H1 (cell line): ENCODE results near the gene CYB561D2. TPM values are rescaled to one million over a fixed set of nuclear protein-coding genes. Genes with fewer than 3 reads are reported as not detected.

ENCODE experiments used
- EGR1 ChIP-seq: IDR thresholded peaks from 2 replicates; pipeline ENCODE4 v1.6.1; 2011; ENCODE audit warnings: low read depth, low read length, borderline replicate concordance
- NRF1 ChIP-seq: IDR thresholded peaks from 2 replicates; pipeline ENCODE4 v1.6.1; 2011; ENCODE audit warnings: mild to moderate bottlenecking, low read depth, low read length, improper control_type of control experiment
- polyA plus RNA-seq, 7 experiments: library from polyadenylated mRNA; depleted of rRNA in 3 of 7; stranded (reverse) in 5 of 7; unstranded in 2 of 7; fragments of >200 nt in 5 of 7; fragments of 200-250 nt in 2 of 7; gene quantifications; 1 replicate in 5 of 7; 2 replicates in 1 of 7; 4 replicates in 1 of 7; pipeline versions ENCODE4 v1.2.1 to v1.2.3, GENCODE V29; 2011 to 2013; ENCODE audit warnings: missing spikeins in 2 of 7, mixed read lengths in 2 of 7
- total RNA-seq: library from RNA; stranded (reverse); fragmentation: NEBNext Ultra II Directional; extraction: Animal tissue kit (Norgen Biotek cat#: 25700); gene quantifications from 2 replicates; pipeline ENCODE4 v1.2.1, GENCODE V29; 2021
- TF ChIP-seq, protein P1 (sequence below): fragments of 300-600 bp; sonication (generic); IDR thresholded peaks from 2 replicates; pipeline ENCODE4 v1.7.1; 2012; ENCODE audit warnings: low read length, moderate library complexity, mild to moderate bottlenecking, inconsistent platforms; ENCODE audit not compliant: insufficient replicate concordance
- TF ChIP-seq, protein P2 (sequence below): IDR thresholded peaks from 2 replicates; pipeline ENCODE4 v1.6.1; 2011; ENCODE audit warnings: low read length, improper control_type of control experiment

The CYB561D2 gene
- total and polyA plus RNA-seq, 2 of the 8 experiments (the other 6 are each of a cell fraction or from before 2014, with no cell fraction given): 9.8 to 34.0 TPM

DNA sequence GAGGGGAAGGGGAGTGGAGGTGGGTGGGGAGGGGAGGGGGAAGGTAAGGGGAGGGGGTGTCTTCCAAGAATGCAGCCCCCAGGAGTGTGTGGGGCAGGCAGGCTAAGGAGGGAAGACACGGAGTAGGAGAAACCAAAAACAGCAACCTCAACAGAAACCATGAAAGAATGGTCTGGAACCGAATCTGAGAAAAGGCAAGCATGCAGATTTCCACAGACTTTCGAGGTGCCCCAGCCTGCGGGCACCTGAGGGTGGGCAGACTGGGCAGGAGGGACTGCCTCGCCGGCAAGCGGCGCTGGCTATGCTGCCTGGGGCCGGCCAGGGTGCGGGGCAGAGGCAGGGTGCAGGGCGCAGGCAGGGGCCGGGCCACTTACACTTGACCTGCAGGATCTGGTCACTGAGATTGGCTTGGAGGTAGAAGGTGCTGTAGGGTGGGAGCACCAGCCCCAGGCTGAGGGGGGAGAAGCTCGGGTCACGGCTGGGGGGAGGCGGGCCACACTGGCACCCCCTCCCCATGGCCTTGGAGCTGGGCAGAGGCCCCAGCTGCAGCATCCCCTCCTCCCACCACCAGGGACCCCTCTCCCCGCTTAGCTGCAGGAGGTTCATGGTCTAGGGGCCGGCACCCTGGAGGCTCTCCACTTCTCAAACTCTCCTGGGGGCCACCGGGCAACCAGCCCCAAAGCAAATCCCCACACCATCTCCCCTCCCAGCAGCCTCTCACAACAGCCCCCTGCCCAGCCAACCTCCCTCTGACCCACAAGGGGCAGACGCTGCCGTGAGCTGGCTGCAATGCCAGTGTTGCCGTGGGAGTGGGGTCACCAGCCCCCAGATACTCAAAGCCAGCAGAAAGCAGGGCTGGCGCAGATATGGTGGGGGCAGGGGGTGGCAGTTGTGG is 23.9 kb downstream of the CYB561D2 start (continued):
- TF ChIP-seq, protein P1, sequence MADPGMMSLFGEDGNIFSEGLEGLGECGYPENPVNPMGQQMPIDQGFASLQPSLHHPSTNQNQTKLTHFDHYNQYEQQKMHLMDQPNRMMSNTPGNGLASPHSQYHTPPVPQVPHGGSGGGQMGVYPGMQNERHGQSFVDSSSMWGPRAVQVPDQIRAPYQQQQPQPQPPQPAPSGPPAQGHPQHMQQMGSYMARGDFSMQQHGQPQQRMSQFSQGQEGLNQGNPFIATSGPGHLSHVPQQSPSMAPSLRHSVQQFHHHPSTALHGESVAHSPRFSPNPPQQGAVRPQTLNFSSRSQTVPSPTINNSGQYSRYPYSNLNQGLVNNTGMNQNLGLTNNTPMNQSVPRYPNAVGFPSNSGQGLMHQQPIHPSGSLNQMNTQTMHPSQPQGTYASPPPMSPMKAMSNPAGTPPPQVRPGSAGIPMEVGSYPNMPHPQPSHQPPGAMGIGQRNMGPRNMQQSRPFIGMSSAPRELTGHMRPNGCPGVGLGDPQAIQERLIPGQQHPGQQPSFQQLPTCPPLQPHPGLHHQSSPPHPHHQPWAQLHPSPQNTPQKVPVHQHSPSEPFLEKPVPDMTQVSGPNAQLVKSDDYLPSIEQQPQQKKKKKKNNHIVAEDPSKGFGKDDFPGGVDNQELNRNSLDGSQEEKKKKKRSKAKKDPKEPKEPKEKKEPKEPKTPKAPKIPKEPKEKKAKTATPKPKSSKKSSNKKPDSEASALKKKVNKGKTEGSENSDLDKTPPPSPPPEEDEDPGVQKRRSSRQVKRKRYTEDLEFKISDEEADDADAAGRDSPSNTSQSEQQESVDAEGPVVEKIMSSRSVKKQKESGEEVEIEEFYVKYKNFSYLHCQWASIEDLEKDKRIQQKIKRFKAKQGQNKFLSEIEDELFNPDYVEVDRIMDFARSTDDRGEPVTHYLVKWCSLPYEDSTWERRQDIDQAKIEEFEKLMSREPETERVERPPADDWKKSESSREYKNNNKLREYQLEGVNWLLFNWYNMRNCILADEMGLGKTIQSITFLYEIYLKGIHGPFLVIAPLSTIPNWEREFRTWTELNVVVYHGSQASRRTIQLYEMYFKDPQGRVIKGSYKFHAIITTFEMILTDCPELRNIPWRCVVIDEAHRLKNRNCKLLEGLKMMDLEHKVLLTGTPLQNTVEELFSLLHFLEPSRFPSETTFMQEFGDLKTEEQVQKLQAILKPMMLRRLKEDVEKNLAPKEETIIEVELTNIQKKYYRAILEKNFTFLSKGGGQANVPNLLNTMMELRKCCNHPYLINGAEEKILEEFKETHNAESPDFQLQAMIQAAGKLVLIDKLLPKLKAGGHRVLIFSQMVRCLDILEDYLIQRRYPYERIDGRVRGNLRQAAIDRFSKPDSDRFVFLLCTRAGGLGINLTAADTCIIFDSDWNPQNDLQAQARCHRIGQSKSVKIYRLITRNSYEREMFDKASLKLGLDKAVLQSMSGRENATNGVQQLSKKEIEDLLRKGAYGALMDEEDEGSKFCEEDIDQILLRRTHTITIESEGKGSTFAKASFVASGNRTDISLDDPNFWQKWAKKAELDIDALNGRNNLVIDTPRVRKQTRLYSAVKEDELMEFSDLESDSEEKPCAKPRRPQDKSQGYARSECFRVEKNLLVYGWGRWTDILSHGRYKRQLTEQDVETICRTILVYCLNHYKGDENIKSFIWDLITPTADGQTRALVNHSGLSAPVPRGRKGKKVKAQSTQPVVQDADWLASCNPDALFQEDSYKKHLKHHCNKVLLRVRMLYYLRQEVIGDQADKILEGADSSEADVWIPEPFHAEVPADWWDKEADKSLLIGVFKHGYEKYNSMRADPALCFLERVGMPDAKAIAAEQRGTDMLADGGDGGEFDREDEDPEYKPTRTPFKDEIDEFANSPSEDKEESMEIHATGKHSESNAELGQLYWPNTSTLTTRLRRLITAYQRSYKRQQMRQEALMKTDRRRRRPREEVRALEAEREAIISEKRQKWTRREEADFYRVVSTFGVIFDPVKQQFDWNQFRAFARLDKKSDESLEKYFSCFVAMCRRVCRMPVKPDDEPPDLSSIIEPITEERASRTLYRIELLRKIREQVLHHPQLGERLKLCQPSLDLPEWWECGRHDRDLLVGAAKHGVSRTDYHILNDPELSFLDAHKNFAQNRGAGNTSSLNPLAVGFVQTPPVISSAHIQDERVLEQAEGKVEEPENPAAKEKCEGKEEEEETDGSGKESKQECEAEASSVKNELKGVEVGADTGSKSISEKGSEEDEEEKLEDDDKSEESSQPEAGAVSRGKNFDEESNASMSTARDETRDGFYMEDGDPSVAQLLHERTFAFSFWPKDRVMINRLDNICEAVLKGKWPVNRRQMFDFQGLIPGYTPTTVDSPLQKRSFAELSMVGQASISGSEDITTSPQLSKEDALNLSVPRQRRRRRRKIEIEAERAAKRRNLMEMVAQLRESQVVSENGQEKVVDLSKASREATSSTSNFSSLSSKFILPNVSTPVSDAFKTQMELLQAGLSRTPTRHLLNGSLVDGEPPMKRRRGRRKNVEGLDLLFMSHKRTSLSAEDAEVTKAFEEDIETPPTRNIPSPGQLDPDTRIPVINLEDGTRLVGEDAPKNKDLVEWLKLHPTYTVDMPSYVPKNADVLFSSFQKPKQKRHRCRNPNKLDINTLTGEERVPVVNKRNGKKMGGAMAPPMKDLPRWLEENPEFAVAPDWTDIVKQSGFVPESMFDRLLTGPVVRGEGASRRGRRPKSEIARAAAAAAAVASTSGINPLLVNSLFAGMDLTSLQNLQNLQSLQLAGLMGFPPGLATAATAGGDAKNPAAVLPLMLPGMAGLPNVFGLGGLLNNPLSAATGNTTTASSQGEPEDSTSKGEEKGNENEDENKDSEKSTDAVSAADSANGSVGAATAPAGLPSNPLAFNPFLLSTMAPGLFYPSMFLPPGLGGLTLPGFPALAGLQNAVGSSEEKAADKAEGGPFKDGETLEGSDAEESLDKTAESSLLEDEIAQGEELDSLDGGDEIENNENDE: no peak
- no peak for TF ChIP-seq EGR1
- TF ChIP-seq, protein P2, sequence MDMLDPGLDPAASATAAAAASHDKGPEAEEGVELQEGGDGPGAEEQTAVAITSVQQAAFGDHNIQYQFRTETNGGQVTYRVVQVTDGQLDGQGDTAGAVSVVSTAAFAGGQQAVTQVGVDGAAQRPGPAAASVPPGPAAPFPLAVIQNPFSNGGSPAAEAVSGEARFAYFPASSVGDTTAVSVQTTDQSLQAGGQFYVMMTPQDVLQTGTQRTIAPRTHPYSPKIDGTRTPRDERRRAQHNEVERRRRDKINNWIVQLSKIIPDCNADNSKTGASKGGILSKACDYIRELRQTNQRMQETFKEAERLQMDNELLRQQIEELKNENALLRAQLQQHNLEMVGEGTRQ: no peak
- no peak for TF ChIP-seq NRF1
